ENCODE data around the gene CUBN. TPM values are rescaled to one million over a fixed set of nuclear protein-coding genes. Genes with fewer than 3 reads are reported as not detected.

Gene CUBN
- total RNA-seq, 2 experiments from 2014 or later, result 7.9 to 9.2 TPM

GRCh38 chr10:17001297-17001744, 128.3 kb downstream of the CUBN start:
- ChIA-PET POLR2A (interaction anchor here (1.3 kb wide), 1 partner anchor 228 kb away, joined by 3 read pairs; no protein-coding TSS in a partner anchor), CTCF (no interaction called here)
- no peaks in the 10 kb centered on the region for H3K27me3 ChIP-seq (ENCODE audit: control insufficient read depth in 1 of 2, insufficient read depth in 2 of 2, low read length in 2 of 2)
- Mint-ChIP-seq H3K27ac (peak overlapping the region; percentile 95), H3K36me3 (ENCODE audit: low read depth) (no peaks in the 10 kb centered on the region), H3K9me3 (no peaks in the 10 kb centered on the region), H3K4me1 (ENCODE audit: low read depth) (peaks cover 62% of the 10 kb centered on the region), H3K27me3 (no peaks in the 10 kb centered on the region), H3K4me3 (no peak overlapping the region)
- ATAC-seq (ENCODE audit: poor library complexity), result no peak
- no peaks in the 10 kb centered on the region for H3K9me3 ChIP-seq (ENCODE audit: control insufficient read depth in 1 of 2, insufficient read depth in 1 of 2, low read length in 2 of 2)
- DNase-seq, result no peak
- TF ChIP-seq CTCF (IDR thresholded peaks at IDR 0.05), result no peak
- peak overlapping the region in 1 of 2 donors; percentile 25 for H3K27ac ChIP-seq (ENCODE audit: low read depth in 1 of 2, low read length in 2 of 2)
- H3K4me1 ChIP-seq (ENCODE audit: insufficient read depth, low read length), result peaks cover 30% of the 10 kb centered on the region
- no peak overlapping the region for H3K4me3 ChIP-seq (ENCODE audit: low read length)
- intact Hi-C loops (cut with DNase I, micrococcal nuclease), result loop anchor here in 1 of 2 experiments (5.0 to 10.0 kb wide), 2 partner anchors 157 to 206 kb away; no protein-coding TSS in a partner anchor
- no peaks in the 10 kb centered on the region for H3K36me3 ChIP-seq (ENCODE audit: insufficient read depth, low read length)

- TF ChIP-seq CTCF (IDR thresholded peaks at IDR 0.05), result no peak
- Mint-ChIP-seq H3K27me3 (no peaks in the 10 kb centered on the region), H3K9me3 (no peaks in the 10 kb centered on the region), H3K27ac (peak overlapping the region; percentile 22), H3K4me3 (no peak overlapping the region), H3K36me3 (ENCODE audit: low read depth) (no peaks in the 10 kb centered on the region), H3K4me1 (ENCODE audit: low read depth) (peaks cover 61% of the 10 kb centered on the region)
- peaks cover 35% of the 10 kb centered on the region for H3K4me1 ChIP-seq (ENCODE audit: insufficient read depth, low read length)
- H3K36me3 ChIP-seq (ENCODE audit: insufficient read depth, low read length), result no peaks in the 10 kb centered on the region
- H3K9me3 ChIP-seq (ENCODE audit: control insufficient read depth in 1 of 2, insufficient read depth in 1 of 2, low read length in 2 of 2), result no peaks in the 10 kb centered on the region
- POLR2A ChIA-PET, result interaction anchor here (0.6 to 1.3 kb wide), 2 partner anchors 23 to 230 kb away, joined by 3 read pairs; no protein-coding TSS in a partner anchor
- no peak for ATAC-seq (ENCODE audit: poor library complexity)
- no peak for DNase-seq
- intact Hi-C loops (cut with DNase I, micrococcal nuclease), result loop anchor here in 1 of 2 experiments (5.0 to 10.0 kb wide), 2 partner anchors 155 to 207 kb away; no protein-coding TSS in a partner anchor
- H3K27me3 ChIP-seq (ENCODE audit: control insufficient read depth in 1 of 2, insufficient read depth in 2 of 2, low read length in 2 of 2), result no peaks in the 10 kb centered on the region
- H3K27ac ChIP-seq (ENCODE audit: low read depth in 1 of 2, low read length in 2 of 2), result no peak overlapping the region
- H3K4me3 ChIP-seq (ENCODE audit: low read length), result no peak overlapping the region
- CTCF ChIA-PET, result interaction anchor here (0.9 to 2.2 kb wide), 2 partner anchors 10 to 22 kb away, joined by 4 read pairs; no protein-coding TSS in a partner anchor
Measured at GRCh38 chr10:16999665-17000451, 129.8 kb downstream of the CUBN start.

GRCh38 chr10:16996530-16996964, 133.1 kb downstream of the CUBN start:
- H3K27me3 ChIP-seq (ENCODE audit: control insufficient read depth in 1 of 2, insufficient read depth in 2 of 2, low read length in 2 of 2), result no peaks in the 10 kb centered on the region
- H3K27ac ChIP-seq (ENCODE audit: low read depth in 1 of 2, low read length in 2 of 2), result no peak overlapping the region
- H3K4me1 ChIP-seq (ENCODE audit: insufficient read depth, low read length), result peaks cover 15% of the 10 kb centered on the region
- Mint-ChIP-seq H3K9me3 (no peaks in the 10 kb centered on the region), H3K27me3 (no peaks in the 10 kb centered on the region), H3K27ac (peak overlapping the region; percentile 88), H3K4me3 (peak overlapping the region; percentile 5), H3K36me3 (ENCODE audit: low read depth) (no peaks in the 10 kb centered on the region), H3K4me1 (ENCODE audit: low read depth) (peaks cover 29% of the 10 kb centered on the region)
- H3K4me3 ChIP-seq (ENCODE audit: low read length), result no peak overlapping the region
- no peak for TF ChIP-seq CTCF (IDR thresholded peaks at IDR 0.05)
- ATAC-seq (ENCODE audit: poor library complexity) (no peak), DNase-seq (no peak)
- ChIA-PET POLR2A (interaction anchor here (1.0 to 1.6 kb wide), 3 partner anchors 27 to 233 kb away, joined by 4 to 13 read pairs (median 5); no protein-coding TSS in a partner anchor), CTCF (interaction anchor here (1.7 kb wide), 1 partner anchor 17 kb away, joined by 4 read pairs; no protein-coding TSS in a partner anchor)
- H3K36me3 ChIP-seq (ENCODE audit: insufficient read depth, low read length), result no peaks in the 10 kb centered on the region
- H3K9me3 ChIP-seq (ENCODE audit: control insufficient read depth in 1 of 2, insufficient read depth in 1 of 2, low read length in 2 of 2), result no peaks in the 10 kb centered on the region
- intact Hi-C loops (cut with DNase I, micrococcal nuclease), result no loop called here

Measured in CD4-positive, alpha-beta T cell (primary cell).